ENCODE data around the gene ACP1.
"Not testable (repeated sequence)": the region's sequence is repeated elsewhere in the genome, so short reads cannot be mapped to it uniquely, and the experiment has no call there.

ACP1 gene

DNA sequence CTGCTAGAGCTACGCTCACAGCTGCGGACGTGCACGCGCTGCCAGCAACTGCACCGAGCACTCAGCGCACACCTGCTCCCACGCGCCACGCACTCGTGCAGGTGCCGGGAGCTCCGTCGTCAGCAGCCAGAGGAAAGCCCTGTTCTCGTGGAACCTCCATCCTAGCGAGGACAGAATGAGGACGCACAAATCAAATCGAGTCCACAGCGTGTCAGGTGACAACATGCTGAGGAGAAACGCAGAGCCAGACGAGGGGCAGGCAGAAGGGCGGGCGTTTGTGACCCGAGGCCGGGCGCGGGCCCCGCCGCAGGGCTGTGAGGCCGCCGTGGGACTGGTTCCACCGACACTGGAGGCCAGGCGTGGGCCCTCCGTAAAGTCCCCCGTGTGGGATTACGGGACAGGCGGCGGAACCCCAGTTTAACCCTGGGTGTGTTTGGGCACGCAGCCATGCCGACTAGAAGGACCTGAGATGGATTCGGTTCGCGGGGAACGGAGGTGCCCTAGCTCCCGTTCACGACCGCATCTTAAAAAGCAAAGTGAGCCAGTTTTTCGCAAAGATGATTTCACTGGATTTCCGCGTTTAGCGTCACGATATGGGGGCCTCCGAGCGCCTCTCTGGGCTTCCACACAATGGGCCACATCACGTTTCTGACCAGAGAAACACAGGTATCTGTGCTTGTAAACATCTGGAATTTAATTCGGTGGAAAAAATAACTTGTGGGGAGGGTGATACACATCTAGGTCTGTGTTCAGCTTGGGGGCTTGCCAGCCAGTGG, 50.0 kb downstream of the ACP1 start:
- DNase-seq, result no peak

DNA sequence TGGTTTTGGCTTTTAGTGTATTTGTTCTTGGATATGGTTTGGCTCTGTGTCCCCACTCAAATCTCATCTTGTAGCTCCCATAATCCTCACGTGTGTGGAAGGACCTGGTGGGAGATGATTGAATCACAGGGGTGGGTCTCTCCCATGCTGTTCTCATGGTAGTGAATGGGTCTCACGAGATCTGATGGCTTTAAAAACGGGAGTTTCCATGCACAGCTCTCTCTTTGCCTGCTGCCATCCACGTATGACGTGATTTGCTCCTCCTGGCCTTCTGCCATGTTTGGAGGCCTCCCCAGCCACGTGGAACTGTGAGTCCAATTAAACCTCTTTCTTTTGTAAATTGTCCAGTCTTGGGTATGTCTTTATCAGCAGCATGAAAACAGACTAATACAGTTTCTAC, 51.2 kb downstream of the ACP1 start:
- DNase-seq, result not testable (repeated sequence)

DNA sequence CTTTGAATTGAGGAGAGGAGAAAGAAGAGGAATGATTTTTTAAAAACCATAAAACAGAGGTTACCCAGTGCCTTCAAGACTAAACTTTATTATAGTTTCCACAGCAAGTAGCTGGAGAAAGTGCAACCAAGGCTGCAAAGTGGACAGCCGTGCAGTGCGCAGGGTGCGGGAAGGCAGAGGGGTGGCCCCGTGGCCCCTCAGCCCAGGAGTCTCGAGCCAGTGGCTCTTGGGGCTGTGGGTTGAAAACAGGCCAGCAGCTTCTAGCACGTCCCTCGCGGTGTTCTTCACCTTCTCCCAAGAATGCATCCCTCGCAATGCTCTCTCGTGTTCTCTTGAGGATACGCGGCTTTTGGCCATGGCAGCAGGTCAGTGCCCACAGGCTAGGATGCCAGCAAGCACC, 51.6 kb downstream of the ACP1 start:
- no peak for DNase-seq

DNA sequence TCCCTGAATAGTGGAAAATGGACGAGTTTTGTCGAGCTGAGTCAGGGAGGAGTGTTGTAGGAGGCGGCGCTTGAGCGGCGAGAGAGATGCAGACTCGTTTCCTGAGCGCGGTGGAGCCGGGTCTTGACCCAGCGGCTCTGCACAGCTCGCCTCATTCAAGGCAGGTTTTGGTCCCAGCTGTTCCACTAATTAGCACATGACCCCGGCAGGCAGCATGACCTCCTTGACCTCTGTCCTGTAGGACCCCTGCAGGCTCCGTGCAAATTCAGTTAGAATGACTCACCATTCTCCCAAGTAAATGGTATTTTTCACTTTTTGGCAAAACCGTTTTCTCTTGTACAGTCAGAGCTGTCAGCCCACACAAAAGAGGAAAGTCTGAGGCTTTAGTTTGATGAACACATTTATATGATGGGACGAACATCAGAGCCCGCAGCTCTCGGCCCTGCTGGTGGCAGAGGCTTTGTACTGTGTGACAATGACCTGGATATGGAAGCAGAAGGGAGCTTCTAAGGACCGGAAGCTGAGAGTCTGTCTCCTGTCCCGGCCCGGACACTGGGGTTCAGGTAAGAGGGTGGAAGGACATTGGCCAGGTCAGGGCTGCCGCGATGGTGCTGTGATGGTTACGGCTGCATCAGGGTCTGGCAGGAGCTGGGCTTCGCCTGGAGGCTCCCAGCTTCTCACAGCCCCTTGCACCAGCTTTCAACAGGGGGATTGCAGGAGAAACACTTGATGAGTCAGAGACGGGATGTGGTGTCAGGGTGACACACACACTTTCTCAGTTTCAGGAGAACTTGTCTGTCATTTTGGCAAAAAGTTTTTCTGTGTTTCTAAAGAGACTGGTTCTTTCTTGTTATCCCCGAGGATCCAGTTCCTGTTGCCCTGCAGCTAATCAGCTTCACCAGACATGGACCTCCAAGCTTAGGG, 53.0 kb downstream of the ACP1 start:
- DNase-seq, result no peak

DNA sequence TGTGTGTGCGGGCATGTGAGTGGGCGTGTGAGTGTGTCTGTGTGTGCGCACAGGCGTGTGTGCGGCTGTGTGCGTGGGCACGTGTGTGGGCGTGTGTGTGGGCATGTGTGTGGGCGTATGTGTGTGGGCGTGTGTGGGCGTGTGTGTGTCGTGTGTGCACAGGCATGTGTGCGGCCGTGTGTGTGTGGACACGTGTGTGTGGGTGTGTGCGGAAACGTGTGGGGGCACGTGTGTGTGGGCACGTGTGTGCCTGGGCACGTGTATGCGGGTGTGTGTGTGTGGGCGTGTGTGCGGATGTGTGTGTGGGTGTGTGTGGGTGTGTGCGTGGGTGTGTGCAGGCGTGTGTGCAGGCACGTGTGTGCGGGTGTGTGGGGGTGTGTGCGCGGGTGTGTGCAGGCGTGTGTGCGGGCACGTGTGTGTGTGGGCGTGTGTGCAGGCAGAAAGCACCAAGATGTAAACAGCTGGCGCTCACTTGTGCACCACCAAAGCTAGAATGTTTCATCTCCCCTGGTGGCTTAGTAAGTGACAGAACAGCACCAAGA, 54.4 kb downstream of the ACP1 start:
- no peak for DNase-seq

DNA sequence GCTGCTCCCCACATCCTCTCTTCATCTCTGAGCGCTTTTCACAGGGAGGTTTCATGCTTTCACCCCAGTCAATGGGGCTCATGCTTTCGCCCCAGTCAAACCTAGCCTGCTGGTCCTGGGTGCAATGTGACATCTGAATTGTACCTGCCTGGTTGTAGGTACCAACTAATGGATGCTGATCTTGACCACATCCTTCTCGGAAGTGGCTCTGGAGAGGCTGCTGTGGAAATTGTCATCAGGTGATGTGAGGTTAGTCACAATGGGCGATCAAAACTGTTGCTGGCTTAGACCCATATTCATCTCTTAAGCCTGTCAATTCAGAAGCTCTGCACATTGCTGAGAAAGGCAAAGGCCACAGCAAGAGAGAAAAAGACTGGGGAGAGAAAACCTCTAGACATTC, 55.8 kb downstream of the ACP1 start:
- no peak for DNase-seq

DNA sequence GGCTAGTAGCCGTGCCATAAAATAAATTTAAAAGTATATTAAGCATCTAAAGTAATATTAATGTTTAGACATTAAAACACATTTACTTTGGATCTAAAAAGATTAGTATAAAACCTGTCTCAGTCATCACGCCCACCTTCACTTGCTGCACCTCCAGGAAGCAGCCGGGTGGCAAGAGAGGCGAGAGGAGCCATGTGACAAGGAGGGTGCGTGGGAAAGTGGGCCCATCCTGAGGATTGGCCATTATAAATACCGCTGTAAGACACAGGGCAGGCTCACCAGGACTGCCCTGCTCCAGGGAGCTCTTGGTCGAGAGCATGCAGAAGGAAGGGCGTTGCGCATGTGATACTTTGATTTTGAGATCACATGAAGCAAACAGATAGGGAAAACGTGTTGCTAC, 57.6 kb downstream of the ACP1 start:
- no peak for DNase-seq

DNA sequence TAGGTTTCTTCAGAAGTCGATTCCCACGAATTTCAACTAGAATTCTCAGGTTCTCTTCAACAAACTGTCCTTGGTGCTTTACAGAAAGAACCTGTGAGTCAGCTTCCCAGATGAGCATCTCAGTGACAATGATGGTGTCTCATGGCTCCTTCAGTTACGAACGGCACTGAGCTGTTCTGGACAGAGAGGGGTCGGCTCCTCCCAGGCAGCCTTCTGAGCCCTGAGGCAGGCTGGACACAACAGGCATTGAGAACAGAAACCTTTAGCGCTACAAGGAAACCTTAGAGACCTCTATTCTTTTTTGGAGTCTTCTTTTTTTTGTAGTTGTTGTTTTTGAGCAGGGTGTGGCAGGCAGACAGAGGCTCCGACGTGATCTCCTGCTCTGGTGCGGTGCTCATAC, 58.3 kb downstream of the ACP1 start:
- DNase-seq, result no peak

All from activated naive CD4-positive, alpha-beta T cell treated with anti-CD3 and anti-CD28 coated beads, Interleukin-2, amount 50 U/mL, for 16 hours (primary cell).